A549 (cell line): Measurements from ENCODE around the gene SCAMP1.

ENCODE experiments used
- ATOH8 ChIP-seq: fragments of 250-450 bp; sonication (Bioruptor Pico); IDR thresholded peaks from 2 replicates; pipeline ENCODE4 v1.5.0; 2020; ENCODE audit warnings: low read depth, mild to moderate bottlenecking, moderate library complexity
- CTCF ChIP-seq: fragments of >200 bp; sonication (Bioruptor Twin); formaldehyde crosslinking; IDR thresholded peaks from 3 replicates; pipeline ENCODE4 v1.5.1; 2016
- FOSL2 ChIP-seq, 2 experiments: fragments of 450-650 bp in 1 of 2; fragments of >200 bp in 1 of 2; sonication (Bioruptor Twin) in 1 of 2; formaldehyde crosslinking; IDR thresholded peaks; 2 replicates each; pipeline versions ENCODE4 v1.5.0 to v1.6.1; 2016 to 2020; ENCODE audit warnings: mild to moderate bottlenecking in 1 of 2, moderate library complexity in 1 of 2
- MAX ChIP-seq: IDR thresholded peaks from 2 replicates; pipeline ENCODE4 v1.6.1; 2012
- MYC ChIP-seq: IDR thresholded peaks from 2 replicates; pipeline ENCODE4 v1.6.1; 2012; ENCODE audit warnings: mild to moderate bottlenecking, inconsistent platforms, low read length, improper control_type of control experiment, borderline replicate concordance
- POLR2A ChIP-seq: IDR thresholded peaks from 2 replicates; pipeline ENCODE4 v1.6.1; 2012; ENCODE audit warnings: mild to moderate bottlenecking, low read length
- ZC3H11A ChIP-seq: fragments of 450-650 bp; IDR thresholded peaks from 2 replicates; pipeline ENCODE4 v1.6.1; 2014; ENCODE audit warnings: antibody characterized with exemption, mild to moderate bottlenecking
- TF ChIP-seq, protein P1 (sequence below): fragments of 200-600 bp; sonication (generic); IDR thresholded peaks from 2 replicates; pipeline ENCODE4 v1.6.1; 2016; ENCODE audit warnings: antibody characterized with exemption, mild to moderate bottlenecking, moderate library complexity

- TF ChIP-seq FOSL2 (IDR thresholded peaks at IDR 0.05) (no peak), FOSL2 (CRISPR knock-in tag; IDR thresholded peaks at IDR 0.05) (no peak), POLR2A (no peak), CTCF (no peak), ATOH8 (CRISPR knock-in tag) (no peak), MAX (no peak), ZC3H11A (no peak), MYC (no peak)
- TF ChIP-seq, protein P1, sequence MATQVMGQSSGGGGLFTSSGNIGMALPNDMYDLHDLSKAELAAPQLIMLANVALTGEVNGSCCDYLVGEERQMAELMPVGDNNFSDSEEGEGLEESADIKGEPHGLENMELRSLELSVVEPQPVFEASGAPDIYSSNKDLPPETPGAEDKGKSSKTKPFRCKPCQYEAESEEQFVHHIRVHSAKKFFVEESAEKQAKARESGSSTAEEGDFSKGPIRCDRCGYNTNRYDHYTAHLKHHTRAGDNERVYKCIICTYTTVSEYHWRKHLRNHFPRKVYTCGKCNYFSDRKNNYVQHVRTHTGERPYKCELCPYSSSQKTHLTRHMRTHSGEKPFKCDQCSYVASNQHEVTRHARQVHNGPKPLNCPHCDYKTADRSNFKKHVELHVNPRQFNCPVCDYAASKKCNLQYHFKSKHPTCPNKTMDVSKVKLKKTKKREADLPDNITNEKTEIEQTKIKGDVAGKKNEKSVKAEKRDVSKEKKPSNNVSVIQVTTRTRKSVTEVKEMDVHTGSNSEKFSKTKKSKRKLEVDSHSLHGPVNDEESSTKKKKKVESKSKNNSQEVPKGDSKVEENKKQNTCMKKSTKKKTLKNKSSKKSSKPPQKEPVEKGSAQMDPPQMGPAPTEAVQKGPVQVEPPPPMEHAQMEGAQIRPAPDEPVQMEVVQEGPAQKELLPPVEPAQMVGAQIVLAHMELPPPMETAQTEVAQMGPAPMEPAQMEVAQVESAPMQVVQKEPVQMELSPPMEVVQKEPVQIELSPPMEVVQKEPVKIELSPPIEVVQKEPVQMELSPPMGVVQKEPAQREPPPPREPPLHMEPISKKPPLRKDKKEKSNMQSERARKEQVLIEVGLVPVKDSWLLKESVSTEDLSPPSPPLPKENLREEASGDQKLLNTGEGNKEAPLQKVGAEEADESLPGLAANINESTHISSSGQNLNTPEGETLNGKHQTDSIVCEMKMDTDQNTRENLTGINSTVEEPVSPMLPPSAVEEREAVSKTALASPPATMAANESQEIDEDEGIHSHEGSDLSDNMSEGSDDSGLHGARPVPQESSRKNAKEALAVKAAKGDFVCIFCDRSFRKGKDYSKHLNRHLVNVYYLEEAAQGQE, result no peak
Observed at GRCh38 chr5:78501411-78502352, 141.3 kb downstream of the SCAMP1 start.
